Measurements from ENCODE around the gene KATNAL1. TPM values are rescaled to one million over a fixed set of nuclear protein-coding genes. Genes with fewer than 3 reads are reported as not detected.

The KATNAL1 gene
- total RNA-seq, 1 experiment from 2014 or later: 6.1 TPM

DNA sequence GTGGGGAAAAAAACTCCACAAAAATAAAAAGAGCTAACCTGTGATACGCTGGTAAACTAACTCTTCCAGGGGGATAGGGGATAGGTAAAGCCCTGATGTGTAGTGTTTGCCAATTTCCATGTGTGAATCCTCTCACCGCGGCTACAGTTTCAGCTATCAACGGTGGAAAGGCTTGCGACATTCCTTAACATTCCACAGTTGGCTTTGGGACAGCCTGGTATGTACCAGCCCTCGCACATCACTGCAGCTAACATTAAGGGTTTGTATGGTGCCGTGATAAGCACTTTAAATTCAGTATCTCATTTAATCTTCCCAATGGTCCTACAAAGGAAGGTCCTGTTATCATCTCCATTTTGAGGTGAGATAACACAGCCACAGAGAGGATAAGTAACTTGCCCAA lies 112.4 kb downstream of the KATNAL1 start:
- no peak overlapping the region for H3K4me3 Mint-ChIP-seq (ENCODE audit: unreplicated experiment)
- no peak overlapping the region for H3K27ac Mint-ChIP-seq (ENCODE audit: low read depth, unreplicated experiment)
- CTCF ChIA-PET: interaction anchor here (0.8 to 0.9 kb wide), 2 partner anchors 26 to 62 kb away, joined by 3 to 7 read pairs; no protein-coding TSS in a partner anchor
- H3K36me3 Mint-ChIP-seq (ENCODE audit: insufficient read depth, unreplicated experiment): peaks cover 12% of the 10 kb centered on the region
- no peak for TF ChIP-seq CTCF (IDR thresholded peaks at IDR 0.05; ENCODE audit: unreplicated experiment)
- POLR2A ChIA-PET: no interaction called here
- no peaks in the 10 kb centered on the region for H3K4me1 Mint-ChIP-seq (ENCODE audit: insufficient read depth, unreplicated experiment)
- intact Hi-C loops (cut with micrococcal nuclease): no loop called here
- no peaks in the 10 kb centered on the region for H3K27me3 Mint-ChIP-seq (ENCODE audit: insufficient read depth, unreplicated experiment)
- DNase-seq (ENCODE audit: unreplicated experiment): no peak
- H3K9me3 Mint-ChIP-seq (ENCODE audit: unreplicated experiment): no peaks in the 10 kb centered on the region
- no TSS peak for BruUV-seq (replicated peaks)

GRCh38 chr13:30193279-30194234 lies 113.8 kb downstream of the KATNAL1 start:
- CTCF ChIA-PET: interaction anchor here (0.8 kb wide), 1 partner anchor 61 kb away, joined by 7 read pairs; no protein-coding TSS in a partner anchor
- POLR2A ChIA-PET: no interaction called here
- no peak for DNase-seq (ENCODE audit: unreplicated experiment)
- TF ChIP-seq CTCF (IDR thresholded peaks at IDR 0.05; ENCODE audit: unreplicated experiment): no peak
- no TSS peak for BruUV-seq (replicated peaks)
- H3K4me3 Mint-ChIP-seq (ENCODE audit: unreplicated experiment): no peak overlapping the region
- H3K36me3 Mint-ChIP-seq (ENCODE audit: insufficient read depth, unreplicated experiment): peaks cover 12% of the 10 kb centered on the region
- no peaks in the 10 kb centered on the region for H3K27me3 Mint-ChIP-seq (ENCODE audit: insufficient read depth, unreplicated experiment)
- H3K9me3 Mint-ChIP-seq (ENCODE audit: unreplicated experiment): no peaks in the 10 kb centered on the region
- intact Hi-C loops (cut with micrococcal nuclease): no loop called here
- H3K4me1 Mint-ChIP-seq (ENCODE audit: insufficient read depth, unreplicated experiment): no peaks in the 10 kb centered on the region
- no peak overlapping the region for H3K27ac Mint-ChIP-seq (ENCODE audit: low read depth, unreplicated experiment)

GRCh38 chr13:30192320-30193093 lies 114.8 kb downstream of the KATNAL1 start:
- Mint-ChIP-seq H3K4me3 (ENCODE audit: unreplicated experiment) (no peak overlapping the region), H3K4me1 (ENCODE audit: insufficient read depth, unreplicated experiment) (no peaks in the 10 kb centered on the region), H3K9me3 (ENCODE audit: unreplicated experiment) (no peaks in the 10 kb centered on the region), H3K36me3 (ENCODE audit: insufficient read depth, unreplicated experiment) (peaks cover 12% of the 10 kb centered on the region), H3K27me3 (ENCODE audit: insufficient read depth, unreplicated experiment) (no peaks in the 10 kb centered on the region), H3K27ac (ENCODE audit: low read depth, unreplicated experiment) (no peak overlapping the region)
- no peak for TF ChIP-seq CTCF (IDR thresholded peaks at IDR 0.05; ENCODE audit: unreplicated experiment)
- BruUV-seq (replicated peaks): no TSS peak
- intact Hi-C loops (cut with micrococcal nuclease): no loop called here
- DNase-seq (ENCODE audit: unreplicated experiment): no peak
- ChIA-PET CTCF (interaction anchor here (0.6 kb wide), 1 partner anchor 692 kb away, joined by 3 read pairs; no protein-coding TSS in a partner anchor), POLR2A (interaction anchor here (0.6 kb wide), 1 partner anchor 257 kb away, joined by 4 read pairs; no protein-coding TSS in a partner anchor)
